HG03135 (cell line): ENCODE data around the gene PIK3CA.
A peak's percentile ranks its signal among the peaks of the same experiment; 100 is the strongest.
"Not testable (repeated sequence)": the region's sequence is repeated elsewhere in the genome, so short reads cannot be mapped to it uniquely, and the experiment has no call there.

Source experiments
- ATAC-seq: cut with Tn5 transposase; IDR thresholded peaks from one replicate; pipeline ENCODE4 v1.9.1; 2021; ENCODE audit warnings: mild to moderate bottlenecking, moderate library complexity; ENCODE audit not compliant: unreplicated experiment

PIK3CA gene

GRCh38 chr3:179147873-179148615 lies at the start of gene PIK3CA:
PIK3CA (plus strand) TSS chr3:179148357; CDS start chr3:179198826, 50,469 bp downstream.
- peak; percentile 76 for ATAC-seq

GRCh38 chr3:179098388-179099077 lies 49.6 kb upstream of the PIK3CA start:
- ATAC-seq: no peak

- ATAC-seq: no peak
Measured at GRCh38 chr3:179100652-179101051, 47.5 kb upstream of the PIK3CA start.

GRCh38 chr3:179105881-179106280 lies 42.3 kb upstream of the PIK3CA start:
- ATAC-seq: no peak

- ATAC-seq: no peak
Measured at GRCh38 chr3:179107617-179108016, 40.5 kb upstream of the PIK3CA start.

GRCh38 chr3:179108086-179108485 lies 40.1 kb upstream of the PIK3CA start:
- ATAC-seq: no peak

GRCh38 chr3:179113903-179114302 lies 34.3 kb upstream of the PIK3CA start:
- no peak for ATAC-seq

GRCh38 chr3:179115444-179115843 lies 32.7 kb upstream of the PIK3CA start:
- ATAC-seq: not testable (repeated sequence)

GRCh38 chr3:179116816-179117215 lies 31.3 kb upstream of the PIK3CA start:
- no peak for ATAC-seq

GRCh38 chr3:179132191-179132890 lies 15.8 kb upstream of the PIK3CA start:
- not testable (repeated sequence) for ATAC-seq

GRCh38 chr3:179133575-179133974 lies 14.6 kb upstream of the PIK3CA start:
- ATAC-seq: no peak

- no peak for ATAC-seq
Measured at GRCh38 chr3:179136195-179136594, 12.0 kb upstream of the PIK3CA start.

- ATAC-seq: no peak
Measured at GRCh38 chr3:179141890-179142289, 6.3 kb upstream of the PIK3CA start.

- ATAC-seq: peak; percentile 26
Measured at GRCh38 chr3:179146911-179147513, 1.1 kb upstream of the PIK3CA start.

GRCh38 chr3:179147514-179147872 lies 664 bp upstream of the PIK3CA start:
- ATAC-seq: peak; percentile 35

GRCh38 chr3:179148616-179149405 lies 654 bp downstream of the PIK3CA start:
- peak; percentile 20 for ATAC-seq

- no peak for ATAC-seq
Measured at GRCh38 chr3:179149406-179149867, 1.3 kb downstream of the PIK3CA start.

- no peak for ATAC-seq
Measured at GRCh38 chr3:179149951-179150350, 1.8 kb downstream of the PIK3CA start.

- ATAC-seq: no peak
Measured at GRCh38 chr3:179150610-179151009, 2.5 kb downstream of the PIK3CA start.

GRCh38 chr3:179151474-179151873 lies 3.3 kb downstream of the PIK3CA start:
- ATAC-seq: no peak
